ENCODE measurements around the gene SLC44A1. TPM values are rescaled to one million over a fixed set of nuclear protein-coding genes. Genes with fewer than 3 reads are reported as not detected.

Gene SLC44A1
- total and polyA plus RNA-seq, 2 of the 13 experiments (the other 11 are each of a cell fraction or from before 2014, with no cell fraction given): 21.4 to 40.8 TPM

- TF ChIP-seq HDAC2 (CRISPR knock-in tag; IDR thresholded peaks at IDR 0.05) (no peak), DMTF1 (CRISPR knock-in tag; IDR thresholded peaks at IDR 0.05) (no peak), GABPA (IDR thresholded peaks at IDR 0.05; ENCODE audit: low read depth, low read length) (no peak), GABPA (CRISPR knock-in tag; IDR thresholded peaks at IDR 0.05; ENCODE audit: low read depth) (no peak), ZNF274 (CRISPR knock-in tag; IDR thresholded peaks at IDR 0.05) (no peak), TBX2 (CRISPR knock-in tag; IDR thresholded peaks at IDR 0.05; ENCODE audit: borderline replicate concordance) (no peak), ATF7-NPFF (CRISPR knock-in tag; IDR thresholded peaks at IDR 0.05; ENCODE audit: low read depth) (no peak), ZBTB43 (CRISPR knock-in tag; conservative IDR thresholded peaks at IDR 0.05) (no peak), MLXIP (CRISPR knock-in tag; IDR thresholded peaks at IDR 0.05; ENCODE audit: borderline replicate concordance) (no peak)
Observed at GRCh38 chr9:105205787-105206495, 38.5 kb upstream of the SLC44A1 start (continued).
